Stimulated activated CD4-positive, alpha-beta T cell treated with anti-CD3 and anti-CD28 coated beads, Interleukin-1b, Interleukin-23, amount 100 ng/mL, for 48 hours (primary cell): Measurements from ENCODE around the gene ZNF433.
A peak's percentile ranks its signal among the peaks of the same experiment; 100 is the strongest.

Source experiments
- DNase-seq: peaks from one replicate; pipeline ENCODE4 v3.0.0-alpha.2; 2020

The ZNF433 gene

GRCh38 chr19:11987405-11988281 lies 47.8 kb downstream of the ZNF433 start:
- peak; percentile 94 for DNase-seq

- no peak for DNase-seq
Observed at GRCh38 chr19:11986754-11987153, 48.7 kb downstream of the ZNF433 start.

- no peak for DNase-seq
Observed at GRCh38 chr19:11984986-11985385, 50.5 kb downstream of the ZNF433 start.

- DNase-seq: no peak
Observed at GRCh38 chr19:11982526-11982925, 53.0 kb downstream of the ZNF433 start.

GRCh38 chr19:11979527-11979926 lies 56.0 kb downstream of the ZNF433 start:
- DNase-seq: no peak

GRCh38 chr19:11978492-11979100 lies 56.9 kb downstream of the ZNF433 start:
- no peak for DNase-seq

- no peak for DNase-seq
Observed at GRCh38 chr19:11973019-11973810, 62.3 kb downstream of the ZNF433 start.

GRCh38 chr19:11971041-11971440 lies 64.4 kb downstream of the ZNF433 start:
- no peak for DNase-seq

GRCh38 chr19:11970174-11970573 lies 65.3 kb downstream of the ZNF433 start:
- DNase-seq: no peak

GRCh38 chr19:11964858-11965645 lies 70.4 kb downstream of the ZNF433 start, which contains the start of gene ZNF763:
TSS of gene ZNF763 (plus strand) at chr19:11965040. CDS start at chr19:11965209, 169 bp downstream.
- DNase-seq: peak; percentile 88
